HG03139 (cell line): ENCODE measurements around the gene SCMH1.

Source experiments
- ATAC-seq: cut with Tn5 transposase; IDR thresholded peaks from one replicate; pipeline ENCODE4 v1.9.1; 2021; ENCODE audit not compliant: unreplicated experiment

Gene SCMH1

GRCh38 chr1:41241749-41242341 lies at the start of gene SCMH1:
SCMH1 (minus strand) TSS chr1:41242306; CDS start chr1:41186133, 56,173 bp downstream.
- ATAC-seq = peak; percentile 32

- ATAC-seq = no peak
Measured at GRCh38 chr1:41291195-41291594, 49.1 kb upstream of the SCMH1 start.

GRCh38 chr1:41289196-41289595 lies 47.1 kb upstream of the SCMH1 start:
- no peak for ATAC-seq

- no peak for ATAC-seq
Measured at GRCh38 chr1:41286992-41287391, 44.9 kb upstream of the SCMH1 start.

GRCh38 chr1:41286486-41286885 lies 44.4 kb upstream of the SCMH1 start:
- no peak for ATAC-seq

GRCh38 chr1:41285818-41286217 lies 43.7 kb upstream of the SCMH1 start:
- no peak for ATAC-seq

GRCh38 chr1:41284121-41284520 lies 42.0 kb upstream of the SCMH1 start:
- ATAC-seq = no peak

- no peak for ATAC-seq
Measured at GRCh38 chr1:41282679-41283317, 40.7 kb upstream of the SCMH1 start.

GRCh38 chr1:41281334-41281733 lies 39.2 kb upstream of the SCMH1 start:
- ATAC-seq = no peak

- ATAC-seq = no peak
Measured at GRCh38 chr1:41280202-41281032, 38.3 kb upstream of the SCMH1 start.

GRCh38 chr1:41278076-41278475 lies 36.0 kb upstream of the SCMH1 start:
- ATAC-seq = no peak

GRCh38 chr1:41277371-41277975 lies 35.4 kb upstream of the SCMH1 start:
- ATAC-seq = no peak

- ATAC-seq = no peak
Measured at GRCh38 chr1:41275831-41276230, 33.7 kb upstream of the SCMH1 start.

GRCh38 chr1:41274752-41275545 lies 32.8 kb upstream of the SCMH1 start:
- ATAC-seq = no peak

GRCh38 chr1:41272601-41273000 lies 30.5 kb upstream of the SCMH1 start:
- ATAC-seq = no peak

- ATAC-seq = no peak
Measured at GRCh38 chr1:41268154-41268770, 26.2 kb upstream of the SCMH1 start.

- ATAC-seq = no peak
Measured at GRCh38 chr1:41261926-41262618, 20.0 kb upstream of the SCMH1 start.

GRCh38 chr1:41260768-41261167 lies 18.7 kb upstream of the SCMH1 start:
- no peak for ATAC-seq

- ATAC-seq = no peak
Measured at GRCh38 chr1:41259221-41259620, 17.1 kb upstream of the SCMH1 start.

- ATAC-seq = no peak
Measured at GRCh38 chr1:41255978-41256377, 13.9 kb upstream of the SCMH1 start.
